Type B pancreatic cell (in vitro differentiated cells): Measurements from ENCODE around the gene PAPLN. TPM values are rescaled to one million over a fixed set of nuclear protein-coding genes. Genes with fewer than 3 reads are reported as not detected.

Experiments
- DNase-seq: peaks from one replicate; pipeline ENCODE4 v3.0.0; 2021; ENCODE audit warnings: mixed read lengths; ENCODE audit not compliant: unreplicated experiment; ENCODE audit errors: extremely low spot score
- H3K27ac Mint-ChIP-seq: 2 replicates; pipeline ENCODE4 v1.8.0; 2021; ENCODE audit warnings: mild to moderate bottlenecking, mixed read lengths
- H3K27me3 Mint-ChIP-seq: 2 replicates; pipeline ENCODE4 v1.8.0; 2021; ENCODE audit warnings: mixed read lengths
- H3K36me3 Mint-ChIP-seq: 2 replicates; pipeline ENCODE4 v1.8.0; 2021; ENCODE audit warnings: mixed read lengths
- H3K4me1 Mint-ChIP-seq: one replicate; pipeline ENCODE4 v1.8.0; 2021; ENCODE audit warnings: mixed read lengths; ENCODE audit not compliant: unreplicated experiment
- H3K4me3 Mint-ChIP-seq: 2 replicates; pipeline ENCODE4 v1.8.0; 2021; ENCODE audit warnings: mild to moderate bottlenecking, mixed read lengths
- H3K9me3 Mint-ChIP-seq: 2 replicates; pipeline ENCODE4 v1.8.0; 2021; ENCODE audit warnings: mixed read lengths
- total RNA-seq: library from RNA; stranded (reverse); gene quantifications from 2 replicates; pipeline ENCODE4 v1.2.1, GENCODE V29; 2021; ENCODE audit warnings: low replicate concordance
- TF ChIP-seq, protein P1 (sequence below): fragments of 200-600 bp; sonication (generic); conservative IDR thresholded peaks from 2 replicates; pipeline ENCODE4 v1.5.0; 2021; ENCODE audit warnings: antibody characterized with exemption, mild to moderate bottlenecking

PAPLN gene
- total RNA-seq, 1 donor from 2014 or later: 0.99 TPM

DNA sequence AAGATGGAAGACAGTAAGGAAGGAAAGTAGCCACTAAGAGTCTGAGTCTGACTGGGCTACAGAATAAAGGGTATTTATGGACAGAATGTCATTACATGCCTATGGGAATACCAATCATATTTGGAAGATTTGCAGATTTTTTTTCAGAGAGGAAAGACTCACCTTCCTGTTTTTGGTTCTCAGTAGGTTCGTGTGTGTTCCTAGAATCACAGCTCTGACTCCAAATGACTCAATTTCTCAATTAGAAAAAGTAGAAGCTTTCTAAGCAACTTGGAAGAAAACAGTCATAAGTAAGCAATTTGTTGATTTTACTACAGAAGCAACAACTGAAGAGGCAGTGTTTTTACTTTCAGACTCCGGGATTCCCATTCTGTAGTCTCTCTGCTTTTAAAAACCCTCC lies 15.4 kb upstream of the PAPLN start:
- no peak overlapping the region for H3K4me3 Mint-ChIP-seq
- no peaks in the 10 kb centered on the region for H3K27me3 Mint-ChIP-seq
- no peak for DNase-seq
- no peaks in the 10 kb centered on the region for H3K9me3 Mint-ChIP-seq
- peaks cover 32% of the 10 kb centered on the region for H3K36me3 Mint-ChIP-seq
- peaks cover 7% of the 10 kb centered on the region for H3K4me1 Mint-ChIP-seq
- H3K27ac Mint-ChIP-seq: no peak overlapping the region
- TF ChIP-seq, protein P1, sequence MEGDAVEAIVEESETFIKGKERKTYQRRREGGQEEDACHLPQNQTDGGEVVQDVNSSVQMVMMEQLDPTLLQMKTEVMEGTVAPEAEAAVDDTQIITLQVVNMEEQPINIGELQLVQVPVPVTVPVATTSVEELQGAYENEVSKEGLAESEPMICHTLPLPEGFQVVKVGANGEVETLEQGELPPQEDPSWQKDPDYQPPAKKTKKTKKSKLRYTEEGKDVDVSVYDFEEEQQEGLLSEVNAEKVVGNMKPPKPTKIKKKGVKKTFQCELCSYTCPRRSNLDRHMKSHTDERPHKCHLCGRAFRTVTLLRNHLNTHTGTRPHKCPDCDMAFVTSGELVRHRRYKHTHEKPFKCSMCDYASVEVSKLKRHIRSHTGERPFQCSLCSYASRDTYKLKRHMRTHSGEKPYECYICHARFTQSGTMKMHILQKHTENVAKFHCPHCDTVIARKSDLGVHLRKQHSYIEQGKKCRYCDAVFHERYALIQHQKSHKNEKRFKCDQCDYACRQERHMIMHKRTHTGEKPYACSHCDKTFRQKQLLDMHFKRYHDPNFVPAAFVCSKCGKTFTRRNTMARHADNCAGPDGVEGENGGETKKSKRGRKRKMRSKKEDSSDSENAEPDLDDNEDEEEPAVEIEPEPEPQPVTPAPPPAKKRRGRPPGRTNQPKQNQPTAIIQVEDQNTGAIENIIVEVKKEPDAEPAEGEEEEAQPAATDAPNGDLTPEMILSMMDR: no peak

DNA sequence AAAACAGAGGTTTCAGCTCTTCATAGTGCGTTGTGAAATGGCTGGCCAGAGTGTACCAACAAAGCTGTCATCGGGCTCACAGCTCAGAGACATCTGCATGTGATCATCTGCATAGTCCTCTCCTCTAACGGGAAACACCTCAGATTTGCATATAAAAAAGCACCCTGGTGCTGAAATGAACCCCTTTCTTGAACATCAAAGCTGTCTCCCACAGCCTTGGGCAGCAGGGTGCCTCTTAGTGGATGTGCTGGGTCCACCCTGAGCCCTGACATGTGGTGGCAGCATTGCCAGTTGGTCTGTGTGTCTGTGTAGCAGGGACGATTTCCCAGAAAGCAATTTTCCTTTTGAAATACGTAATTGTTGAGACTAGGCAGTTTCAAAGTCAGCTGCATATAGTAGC lies 14.3 kb upstream of the PAPLN start:
- H3K36me3 Mint-ChIP-seq: peaks cover 26% of the 10 kb centered on the region
- H3K27ac Mint-ChIP-seq: no peak overlapping the region
- H3K4me3 Mint-ChIP-seq: no peak overlapping the region
- H3K4me1 Mint-ChIP-seq: peaks cover 7% of the 10 kb centered on the region
- TF ChIP-seq, protein P1: no peak
- H3K9me3 Mint-ChIP-seq: no peaks in the 10 kb centered on the region
- no peak for DNase-seq
- no peaks in the 10 kb centered on the region for H3K27me3 Mint-ChIP-seq

DNA sequence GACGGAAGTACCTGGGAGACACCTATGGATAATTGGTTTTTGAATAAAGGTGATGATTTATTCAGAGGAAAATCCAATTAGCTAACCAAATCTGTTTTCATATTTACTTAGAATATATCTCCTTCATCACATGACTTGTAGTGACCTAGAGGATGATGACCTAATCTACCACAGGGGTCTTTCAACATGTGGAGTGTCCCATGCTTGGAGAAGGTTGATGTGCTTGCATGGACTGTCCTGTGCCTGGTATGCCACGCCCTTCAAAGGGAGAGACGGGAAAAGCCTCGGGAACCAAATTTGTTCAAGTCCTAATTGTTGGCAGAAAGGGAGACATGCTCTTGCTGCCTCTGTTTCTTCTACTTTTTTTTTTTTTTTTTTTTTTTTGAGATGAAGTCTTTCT lies 11.8 kb upstream of the PAPLN start:
- no peak overlapping the region for H3K27ac Mint-ChIP-seq
- H3K27me3 Mint-ChIP-seq: no peaks in the 10 kb centered on the region
- no peak for DNase-seq
- no peak overlapping the region for H3K4me3 Mint-ChIP-seq
- peaks cover 9% of the 10 kb centered on the region for H3K36me3 Mint-ChIP-seq
- TF ChIP-seq, protein P1: no peak
- no peaks in the 10 kb centered on the region for H3K9me3 Mint-ChIP-seq
- H3K4me1 Mint-ChIP-seq: peaks cover 7% of the 10 kb centered on the region

DNA sequence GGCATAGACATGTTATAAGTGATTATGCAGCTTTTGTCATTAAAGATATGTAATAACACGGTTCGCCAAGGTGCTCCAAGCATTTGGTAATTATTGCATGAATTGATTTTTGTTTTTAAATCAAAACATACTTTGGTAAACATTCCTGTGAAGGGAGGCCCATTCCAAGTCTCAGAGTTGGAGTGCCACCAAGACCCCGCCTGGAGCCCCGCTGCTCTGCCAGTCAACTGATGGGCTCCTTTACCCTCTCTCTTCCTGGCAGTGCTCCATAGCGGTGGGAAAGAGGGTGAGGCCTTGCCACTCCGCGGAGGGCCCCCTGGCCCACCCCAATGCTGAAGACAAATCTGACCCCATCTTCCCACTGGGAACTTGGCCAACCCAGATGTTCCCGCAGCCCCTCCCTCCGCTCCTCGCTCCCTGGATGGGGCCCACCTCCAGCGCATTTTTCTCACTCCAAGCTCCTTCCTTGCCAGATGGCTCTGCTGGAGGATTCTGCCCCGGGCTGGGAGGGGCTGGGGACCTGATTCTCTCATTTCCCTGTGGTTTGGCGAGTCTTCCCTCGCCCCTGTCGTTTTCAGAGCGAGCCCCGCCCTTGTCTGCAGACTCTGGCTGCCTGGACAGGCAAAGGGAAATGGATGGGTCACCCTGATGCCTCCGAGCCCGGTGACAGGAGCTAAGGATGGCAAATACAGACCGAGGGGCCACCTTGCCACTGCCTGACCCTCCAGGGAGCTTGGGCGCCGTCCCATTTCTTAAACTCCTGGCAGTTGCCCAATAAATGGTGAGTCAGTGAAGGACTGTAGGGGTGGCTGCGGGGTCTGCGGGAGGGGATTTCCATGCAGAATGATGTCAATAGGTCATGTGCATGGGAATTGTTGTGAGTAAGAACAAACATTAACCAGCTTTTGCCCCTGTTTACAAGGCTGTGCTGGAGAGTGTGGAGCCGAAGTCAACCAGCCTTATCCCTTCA lies 9.2 kb upstream of the PAPLN start:
- Mint-ChIP-seq H3K36me3 (no peaks in the 10 kb centered on the region), H3K4me3 (no peak overlapping the region), H3K27me3 (peaks cover 13% of the 10 kb centered on the region), H3K27ac (peak overlapping the region; percentile 25), H3K4me1 (no peaks in the 10 kb centered on the region), H3K9me3 (no peaks in the 10 kb centered on the region)
- TF ChIP-seq, protein P1: no peak
- no peak for DNase-seq

DNA sequence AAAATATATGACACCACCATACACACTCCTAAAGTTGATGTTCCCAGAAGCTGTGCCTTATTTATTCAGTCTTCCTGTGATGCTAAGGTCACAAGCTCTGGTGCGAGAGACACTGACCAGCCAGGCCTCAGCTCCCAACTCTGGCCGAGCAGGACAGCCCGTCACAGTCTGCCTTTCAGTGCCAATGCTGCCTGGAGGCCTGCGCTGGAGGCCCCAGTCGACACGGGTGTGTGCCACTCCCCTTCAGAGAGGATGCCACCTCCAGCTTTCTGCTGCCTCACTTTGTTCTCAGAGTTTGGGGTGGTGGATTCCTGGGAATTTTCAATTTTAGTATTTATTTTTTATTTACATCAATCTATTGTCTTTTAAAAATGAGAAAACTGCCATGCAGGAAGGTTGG lies 7.3 kb upstream of the PAPLN start:
- Mint-ChIP-seq H3K4me3 (no peak overlapping the region), H3K27me3 (peaks cover 32% of the 10 kb centered on the region), H3K9me3 (no peaks in the 10 kb centered on the region), H3K4me1 (peaks cover 2% of the 10 kb centered on the region), H3K27ac (no peak overlapping the region), H3K36me3 (no peaks in the 10 kb centered on the region)
- TF ChIP-seq, protein P1: no peak
- DNase-seq: no peak
